Measurements from ENCODE around the gene CCDC89. TPM values are rescaled to one million over a fixed set of nuclear protein-coding genes. Genes with fewer than 3 reads are reported as not detected.
A peak's percentile ranks its signal among the peaks of the same experiment; 100 is the strongest.
"Not testable (repeated sequence)": the region's sequence is repeated elsewhere in the genome, so short reads cannot be mapped to it uniquely, and the experiment has no call there.

CCDC89 gene
- total RNA-seq, 2 experiments from 2014 or later, result 0.22 to 0.43 TPM

- DNase-seq (no peak), ATAC-seq (ENCODE audit: low read depth) (peak; percentile 39)
- Mint-ChIP-seq H3K4me3 (no peak overlapping the region), H3K36me3 (peaks cover 8% of the 10 kb centered on the region), H3K4me1 (peaks cover 2% of the 10 kb centered on the region), H3K27me3 (peaks cover 8% of the 10 kb centered on the region), H3K9me3 (peaks cover 5% of the 10 kb centered on the region), H3K27ac (no peak overlapping the region)
- POLR2A ChIA-PET, result no interaction called here
Measured at GRCh38 chr11:85673393-85673792, 12.6 kb downstream of the CCDC89 start.

DNA sequence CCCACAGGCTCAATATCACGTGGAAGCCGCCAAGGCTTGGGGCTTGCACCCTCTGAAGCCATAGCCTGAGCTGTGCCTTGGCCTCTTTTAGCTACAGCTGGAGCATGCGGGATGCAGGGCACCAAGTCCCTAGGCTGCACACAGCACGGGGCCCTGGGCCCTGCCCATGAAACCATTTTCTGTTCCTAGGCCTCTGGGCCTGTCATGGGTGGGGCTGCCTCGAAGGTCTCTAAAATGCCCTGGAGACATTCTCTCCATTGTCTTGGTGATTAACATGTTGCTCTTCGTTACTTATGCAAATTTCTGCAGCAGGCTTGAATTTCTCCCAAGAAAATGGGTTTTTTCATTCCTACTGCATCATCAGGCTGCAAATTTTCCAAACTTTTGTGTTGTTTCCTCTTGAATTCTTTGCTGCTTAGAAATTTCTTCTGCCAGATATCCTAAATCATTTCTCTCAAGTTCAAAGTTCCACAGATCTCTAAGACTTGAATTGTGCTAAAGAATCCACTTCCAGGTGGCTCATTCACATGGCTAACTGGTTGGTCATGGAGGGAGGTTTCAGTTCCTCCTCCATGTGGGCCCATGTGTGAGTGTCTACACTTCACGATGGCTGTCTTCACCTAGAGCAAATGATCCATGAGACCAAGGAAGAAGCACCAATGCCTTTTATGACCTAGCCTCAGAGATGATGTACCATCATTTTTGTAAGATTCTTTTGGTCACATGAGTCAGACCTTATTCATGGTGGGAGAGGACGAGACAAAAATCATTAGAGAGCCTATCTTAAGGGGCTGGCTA is 13.7 kb downstream of the CCDC89 start:
- DNase-seq, result no peak
- H3K27ac Mint-ChIP-seq, result no peak overlapping the region

DNA sequence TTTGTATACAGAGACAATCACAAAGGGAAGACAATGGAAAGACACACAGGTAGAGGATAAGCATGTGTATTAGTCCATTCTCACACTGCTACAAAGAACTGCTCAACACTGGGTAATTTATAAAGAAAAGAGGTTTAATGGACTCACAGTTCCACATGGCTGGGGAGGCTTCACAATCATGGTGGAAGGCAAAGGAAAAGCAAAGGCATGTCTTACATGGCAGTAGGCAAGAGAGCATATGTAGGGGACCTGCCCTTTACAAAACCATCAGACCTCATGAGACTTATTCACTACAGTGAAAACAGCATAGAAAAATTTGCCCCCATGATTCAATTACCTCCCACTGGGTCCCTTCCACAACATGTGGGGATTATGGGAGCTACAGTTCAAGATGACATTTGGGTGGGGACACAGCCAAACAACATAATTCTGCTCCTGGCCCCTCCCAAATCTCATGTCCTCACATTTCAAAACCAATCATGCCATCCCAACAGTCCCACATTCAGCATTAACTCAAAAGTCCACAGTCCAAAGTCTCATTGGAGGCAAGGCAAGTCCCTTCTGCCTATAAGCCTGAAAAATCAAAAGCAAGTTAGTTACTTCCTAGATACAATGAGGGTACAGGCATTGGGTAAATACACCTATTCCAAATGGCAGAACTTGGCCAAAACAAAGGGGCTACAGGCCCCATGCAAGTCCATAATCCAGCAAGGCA is 14.9 kb downstream of the CCDC89 start:
- H3K4me3 Mint-ChIP-seq; ATAC-seq (ENCODE audit: low read depth); DNase-seq; H3K36me3 Mint-ChIP-seq; H3K27me3 Mint-ChIP-seq; H3K9me3 Mint-ChIP-seq; H3K27ac Mint-ChIP-seq; POLR2A ChIA-PET; H3K4me1 Mint-ChIP-seq: not testable (repeated sequence)

More for the DNA sequence above, 13.7 kb downstream of the CCDC89 start:
- Mint-ChIP-seq H3K4me3 (no peak overlapping the region), H3K4me1 (peaks cover 2% of the 10 kb centered on the region), H3K27me3 (peaks cover 8% of the 10 kb centered on the region), H3K9me3 (peaks cover 5% of the 10 kb centered on the region), H3K36me3 (peaks cover 8% of the 10 kb centered on the region)
- no peak for ATAC-seq (ENCODE audit: low read depth)
- POLR2A ChIA-PET, result no interaction called here

DNA sequence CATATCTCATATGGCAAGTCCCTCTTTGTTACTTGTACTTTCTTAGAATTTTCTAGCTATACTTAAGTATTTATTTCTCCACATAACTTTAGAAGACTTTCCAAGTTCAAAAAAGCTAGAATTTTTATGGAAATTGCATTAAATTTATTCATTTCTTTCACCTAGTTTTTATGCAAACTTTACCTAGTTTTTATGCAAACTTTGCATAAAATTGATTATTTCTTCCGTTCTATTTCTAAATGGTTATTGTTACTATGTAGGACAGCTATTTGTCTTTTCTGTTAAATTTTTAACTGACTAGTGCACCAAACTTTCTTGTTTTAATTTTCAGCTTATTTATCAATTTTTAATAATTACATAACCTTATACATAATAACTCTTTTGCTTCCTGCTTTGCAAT is 17.8 kb downstream of the CCDC89 start:
- Mint-ChIP-seq H3K9me3 (peaks cover 1% of the 10 kb centered on the region), H3K27ac (no peak overlapping the region), H3K27me3 (peaks cover 2% of the 10 kb centered on the region), H3K4me3 (no peak overlapping the region), H3K36me3 (peaks cover 14% of the 10 kb centered on the region), H3K4me1 (peaks cover 12% of the 10 kb centered on the region)
- ATAC-seq (ENCODE audit: low read depth) (no peak), DNase-seq (no peak)
- POLR2A ChIA-PET, result no interaction called here

DNA sequence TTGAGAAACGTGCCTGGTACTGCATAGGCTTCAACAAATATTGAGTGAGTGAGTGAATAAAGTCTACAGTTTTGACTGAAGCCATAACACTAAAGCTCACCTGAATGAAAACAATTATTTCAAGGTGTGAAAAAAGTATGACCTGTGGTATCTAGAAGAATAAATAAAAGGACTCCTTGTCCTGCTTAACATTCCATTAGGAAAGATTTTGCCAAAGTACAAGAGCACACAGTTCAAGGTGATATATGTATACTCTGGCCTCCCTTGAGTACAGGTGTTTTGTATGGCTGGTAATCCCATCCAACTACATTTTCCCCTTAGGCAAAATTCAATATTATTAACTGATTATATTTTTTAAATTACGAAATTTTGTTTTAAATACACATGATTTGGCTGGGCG is 19.3 kb downstream of the CCDC89 start:
- peaks cover 16% of the 10 kb centered on the region for H3K36me3 Mint-ChIP-seq
- peaks cover 13% of the 10 kb centered on the region for H3K4me1 Mint-ChIP-seq
- H3K27me3 Mint-ChIP-seq, result peaks cover 2% of the 10 kb centered on the region
- POLR2A ChIA-PET, result no interaction called here
- no peak overlapping the region for H3K4me3 Mint-ChIP-seq
- no peak overlapping the region for H3K27ac Mint-ChIP-seq
- H3K9me3 Mint-ChIP-seq, result peaks cover 1% of the 10 kb centered on the region
- ATAC-seq (ENCODE audit: low read depth), result no peak
- DNase-seq, result no peak

- Mint-ChIP-seq H3K9me3 (no peaks in the 10 kb centered on the region), H3K4me3 (peak overlapping the region; percentile 98), H3K4me1 (peaks cover 22% of the 10 kb centered on the region), H3K27me3 (peaks cover 2% of the 10 kb centered on the region), H3K36me3 (peaks cover 23% of the 10 kb centered on the region), H3K27ac (no peak overlapping the region)
- POLR2A ChIA-PET, result interaction anchor here (2.1 kb wide), 1 partner anchor 16 kb away, joined by 20 read pairs; no protein-coding TSS in a partner anchor
- no peak for ATAC-seq (ENCODE audit: low read depth)
- DNase-seq, result no peak
Measured at GRCh38 chr11:85665733-85666132, 20.3 kb downstream of the CCDC89 start.

DNA sequence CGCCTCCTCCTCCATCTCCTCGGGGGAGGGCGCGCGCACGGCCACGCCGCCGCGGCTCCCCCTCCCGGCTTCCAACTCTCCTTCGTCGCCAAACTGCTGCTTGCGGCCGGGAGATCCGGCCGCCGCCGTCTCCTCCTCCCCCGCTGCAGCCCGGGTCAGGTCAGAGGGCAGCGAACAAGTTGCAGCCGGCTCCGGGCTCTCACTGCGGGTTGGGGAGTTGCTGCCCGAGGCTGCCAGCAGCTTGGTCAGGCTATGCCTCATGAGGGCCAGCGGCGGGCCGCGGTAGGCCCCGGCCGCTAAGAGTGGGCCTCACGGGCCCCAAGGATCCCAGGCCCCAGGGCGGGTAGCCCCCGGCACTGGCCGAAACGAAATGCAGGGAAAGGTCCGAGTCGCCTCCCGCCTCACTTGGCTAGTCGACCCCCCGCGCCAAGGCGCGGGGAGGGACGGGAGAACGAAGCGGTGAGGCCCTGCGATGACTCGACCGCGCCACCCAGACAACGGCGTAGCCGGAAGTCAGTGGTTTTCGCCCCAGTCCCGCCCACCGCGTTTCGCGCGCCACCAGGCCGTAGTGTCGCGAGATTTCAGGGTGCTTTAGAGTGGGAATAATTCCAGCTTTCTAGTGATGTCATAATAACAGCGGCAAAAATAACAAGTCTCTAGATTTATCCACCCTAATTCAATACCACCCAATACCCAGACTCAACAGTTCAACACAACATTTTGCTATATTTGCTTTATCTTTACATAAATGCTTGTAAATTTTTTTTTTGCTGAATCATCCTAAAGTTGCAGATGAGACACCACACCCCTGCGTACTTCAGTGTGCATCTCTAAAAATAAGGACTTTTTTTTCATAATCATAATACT is 21.1 kb downstream of the CCDC89 start, which contains the start of gene CREBZF:
TSS of gene CREBZF (minus strand) at position 515 of the 867 bp plus-strand sequence. CDS start at position 261, 254 bp downstream.
- H3K9me3 Mint-ChIP-seq, result no peaks in the 10 kb centered on the region
- POLR2A ChIA-PET, result interaction anchor here (0.6 to 2.9 kb wide), 21 partner anchors 12 to 784 kb away, joined by 3 to 72 read pairs (median 5); partner anchors contain the start of genes CCDC83, DLG2, EED and TMEM126A
- peak; percentile 78 for ATAC-seq (ENCODE audit: low read depth)
- H3K4me3 Mint-ChIP-seq, result peak within 1 kb of the TSS; percentile 98
- peak; percentile 96 for DNase-seq
- H3K27me3 Mint-ChIP-seq, result peaks cover 1% of the 10 kb centered on the region
- peaks cover 29% of the 10 kb centered on the region for H3K36me3 Mint-ChIP-seq
- H3K4me1 Mint-ChIP-seq, result peaks cover 29% of the 10 kb centered on the region
- H3K27ac Mint-ChIP-seq, result peak within 1 kb of the TSS; percentile 98

- H3K9me3 Mint-ChIP-seq, result no peaks in the 10 kb centered on the region
- H3K27me3 Mint-ChIP-seq, result no peaks in the 10 kb centered on the region
- peaks cover 34% of the 10 kb centered on the region for H3K36me3 Mint-ChIP-seq
- peaks cover 35% of the 10 kb centered on the region for H3K4me1 Mint-ChIP-seq
- H3K4me3 Mint-ChIP-seq, result peak overlapping the region; percentile 98
- peak overlapping the region; percentile 98 for H3K27ac Mint-ChIP-seq
- ATAC-seq (ENCODE audit: low read depth) (peak; percentile 72), DNase-seq (peak; percentile 87)
- POLR2A ChIA-PET, result interaction anchor here (0.6 to 2.9 kb wide), 16 partner anchors 11 to 665 kb away, joined by 3 to 72 read pairs (median 6); partner anchors contain the start of genes CCDC83, DLG2, EED and PICALM
Measured at GRCh38 chr11:85663753-85664614, 22.0 kb downstream of the CCDC89 start.

DNA sequence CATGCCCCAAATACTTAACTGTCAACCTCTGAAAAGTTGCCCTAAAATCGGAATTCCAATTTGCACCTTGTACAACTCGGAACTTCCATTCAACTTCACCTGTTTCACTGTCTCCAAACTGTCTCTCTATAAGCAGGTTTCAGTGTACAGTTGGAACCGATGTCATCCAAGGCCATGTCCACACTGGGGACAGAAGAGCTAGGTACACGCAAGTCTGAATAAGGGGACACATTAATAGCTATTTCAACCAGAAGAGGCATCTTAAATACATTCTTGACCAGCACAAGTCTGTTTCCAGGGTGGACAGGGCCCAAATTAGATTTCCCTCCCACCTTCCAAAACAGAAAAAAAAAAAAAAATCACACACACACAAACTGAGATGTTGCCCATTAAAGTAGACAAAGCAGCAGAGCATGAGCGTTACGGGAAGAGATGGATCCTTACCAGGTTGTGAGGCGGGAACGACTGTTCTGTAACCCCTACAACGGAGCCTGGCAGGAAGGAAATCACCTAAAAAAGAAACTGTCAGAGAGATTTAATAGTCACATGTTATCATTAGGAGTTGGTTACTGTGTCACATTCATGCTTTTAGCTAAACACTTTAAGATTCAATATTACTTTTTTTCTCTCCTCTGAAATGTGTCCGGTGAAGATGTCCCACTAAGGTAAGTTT is 22.8 kb downstream of the CCDC89 start:
- POLR2A ChIA-PET, result interaction anchor here (0.6 to 2.9 kb wide), 14 partner anchors 11 to 666 kb away, joined by 3 to 72 read pairs (median 6); partner anchors contain the start of genes CCDC83, DLG2, EED and PICALM
- Mint-ChIP-seq H3K4me3 (peak overlapping the region; percentile 98), H3K27ac (peak overlapping the region; percentile 98), H3K4me1 (peaks cover 40% of the 10 kb centered on the region), H3K27me3 (no peaks in the 10 kb centered on the region), H3K36me3 (peaks cover 36% of the 10 kb centered on the region), H3K9me3 (no peaks in the 10 kb centered on the region)
- no peak for DNase-seq
- ATAC-seq (ENCODE audit: low read depth), result peak; percentile 16

DNA sequence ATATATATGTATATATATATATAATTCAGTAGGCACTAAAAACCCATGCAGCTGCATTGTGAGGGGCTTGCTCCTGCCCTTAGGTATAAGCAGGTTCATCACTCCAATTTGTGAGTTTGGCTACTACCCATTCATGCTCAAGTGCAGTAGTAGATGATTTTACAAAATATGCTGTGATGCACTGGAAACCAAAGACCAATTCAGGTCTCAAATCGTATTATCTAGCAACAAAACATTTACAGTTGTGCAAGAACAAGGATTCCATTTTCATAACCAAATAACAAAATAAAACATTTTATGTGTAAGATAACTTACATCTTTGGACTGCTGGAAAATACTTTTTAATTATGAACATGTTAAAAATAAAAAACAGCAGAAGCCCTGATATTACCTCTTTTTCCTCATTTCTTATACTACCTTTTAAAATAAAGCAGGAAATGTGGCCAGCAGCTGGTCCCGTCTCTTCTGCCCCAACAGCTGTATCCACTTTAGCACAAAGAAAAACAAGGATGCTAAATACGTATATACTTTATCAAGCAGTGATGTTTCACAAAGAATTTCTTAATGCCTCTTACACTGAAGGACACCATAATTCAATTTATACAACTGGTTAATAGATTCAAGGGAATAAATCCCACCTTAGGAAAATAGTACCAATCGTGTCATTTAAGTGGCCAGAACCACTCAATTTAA is 23.9 kb downstream of the CCDC89 start:
- no peaks in the 10 kb centered on the region for H3K27me3 Mint-ChIP-seq
- POLR2A ChIA-PET, result interaction anchor here (0.8 to 1.4 kb wide), 4 partner anchors 13 to 147 kb away, joined by 3 to 4 read pairs (median 4); partner anchors contain the start of gene TMEM126A
- H3K4me1 Mint-ChIP-seq, result peaks cover 44% of the 10 kb centered on the region
- no peak overlapping the region for H3K27ac Mint-ChIP-seq
- peak overlapping the region; percentile 98 for H3K4me3 Mint-ChIP-seq
- peaks cover 36% of the 10 kb centered on the region for H3K36me3 Mint-ChIP-seq
- H3K9me3 Mint-ChIP-seq, result no peaks in the 10 kb centered on the region
- ATAC-seq (ENCODE audit: low read depth), result no peak
- no peak for DNase-seq

GRCh38 chr11:85658180-85658579 is 27.8 kb downstream of the CCDC89 start:
- H3K36me3 Mint-ChIP-seq, result peaks cover 30% of the 10 kb centered on the region
- H3K4me1 Mint-ChIP-seq, result peaks cover 41% of the 10 kb centered on the region
- DNase-seq (no peak), ATAC-seq (ENCODE audit: low read depth) (no peak)
- POLR2A ChIA-PET, result interaction anchor here (1.1 to 2.9 kb wide), 2 partner anchors 8 to 31 kb away, joined by 3 to 11 read pairs; partner anchors contain the start of genes DLG2 and TMEM126B
- no peaks in the 10 kb centered on the region for H3K27me3 Mint-ChIP-seq
- H3K9me3 Mint-ChIP-seq, result no peaks in the 10 kb centered on the region
- no peak overlapping the region for H3K4me3 Mint-ChIP-seq
- H3K27ac Mint-ChIP-seq, result no peak overlapping the region
